Measurements from ENCODE around the gene PTPRQ. TPM values are rescaled to one million over a fixed set of nuclear protein-coding genes. Genes with fewer than 3 reads are reported as not detected.
"Not testable (repeated sequence)": the region's sequence is repeated elsewhere in the genome, so short reads cannot be mapped to it uniquely, and the experiment has no call there.

The PTPRQ gene
- total RNA-seq, 4 donors from 2014 or later = 1.8 to 12.8 (median 3.4) TPM

DNA sequence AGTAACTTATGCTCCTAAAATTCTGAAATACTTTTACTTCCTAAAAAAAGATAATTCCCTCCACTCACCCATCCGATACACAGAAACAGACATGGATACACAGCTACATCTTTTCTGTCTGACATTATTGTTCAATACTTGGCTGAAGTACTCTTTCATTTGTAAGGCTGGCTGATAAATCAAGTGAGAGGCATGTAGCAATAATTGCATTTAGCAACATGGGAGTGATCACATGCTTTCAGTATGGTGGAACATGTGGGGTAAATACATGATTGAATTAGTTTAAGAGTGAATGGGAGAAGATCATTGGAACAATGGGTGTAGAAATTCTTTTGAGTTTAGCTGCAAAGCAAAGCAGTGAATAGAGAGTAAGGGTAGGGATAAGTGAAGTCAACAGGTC lies 25.6 kb downstream of the PTPRQ start:
- no peaks in the 10 kb centered on the region for H3K27me3 ChIP-seq
- 88 to 89% methylated on average over 1 of the region's 1 CpG for WGBS, 2 donors
- DNase-seq (ENCODE audit: low spot score in 2 of 2) = no peak
- peaks cover 0 to 4% (median 0%) of the 10 kb centered on the region in 4 donors for H3K4me1 ChIP-seq
- H3K27ac ChIP-seq = no peak overlapping the region
- TF ChIP-seq CTCF (IDR thresholded peaks at IDR 0.05) = no peak
- TF ChIP-seq EP300 (IDR thresholded peaks at IDR 0.05) = no peak
- TF ChIP-seq POLR2A (IDR thresholded peaks at IDR 0.05) = no peak
- H3K4me3 ChIP-seq = no peak overlapping the region
- H3K9me3 ChIP-seq = no peaks in the 10 kb centered on the region
- no peaks in the 10 kb centered on the region for H3K36me3 ChIP-seq

- Histone ChIP-seq H3K27ac (no peak overlapping the region), H3K9me3 (no peaks in the 10 kb centered on the region), H3K4me1 (peaks cover 0 to 4% (median 0%) of the 10 kb centered on the region in 4 donors), H3K36me3 (no peaks in the 10 kb centered on the region), H3K27me3 (no peaks in the 10 kb centered on the region), H3K4me3 (no peak overlapping the region)
- WGBS, 2 donors = 84 to 100% methylated on average over 1 of the region's 1 CpG
- no peak for DNase-seq (ENCODE audit: low spot score in 2 of 2)
- TF ChIP-seq CTCF (IDR thresholded peaks at IDR 0.05) = no peak
- TF ChIP-seq POLR2A (IDR thresholded peaks at IDR 0.05) = no peak
- TF ChIP-seq EP300 (IDR thresholded peaks at IDR 0.05) = no peak
Measured at GRCh38 chr12:80470403-80470802, 26.4 kb downstream of the PTPRQ start.

GRCh38 chr12:80472236-80472635 lies 28.2 kb downstream of the PTPRQ start:
- TF ChIP-seq POLR2A (IDR thresholded peaks at IDR 0.05) = no peak
- TF ChIP-seq CTCF (IDR thresholded peaks at IDR 0.05) = no peak
- TF ChIP-seq EP300 (IDR thresholded peaks at IDR 0.05) = no peak

GRCh38 chr12:80472911-80473500 lies 29.0 kb downstream of the PTPRQ start:
- H3K36me3 ChIP-seq = no peaks in the 10 kb centered on the region
- 2 to 6% methylated on average over 4 of the region's 4 CpGs for WGBS, 2 donors
- no peaks in the 10 kb centered on the region for H3K9me3 ChIP-seq
- H3K4me3 ChIP-seq = no peak overlapping the region
- TF ChIP-seq CTCF (IDR thresholded peaks at IDR 0.05) = peak in 4 of 5 experiments; percentile 28 to 58 (median 49)
- TF ChIP-seq POLR2A (IDR thresholded peaks at IDR 0.05) = no peak
- H3K4me1 ChIP-seq = peaks cover 0 to 4% (median 0%) of the 10 kb centered on the region in 4 donors
- no peak for DNase-seq (ENCODE audit: low spot score in 2 of 2)
- no peaks in the 10 kb centered on the region for H3K27me3 ChIP-seq
- no peak overlapping the region for H3K27ac ChIP-seq

More at GRCh38 chr12:80472236-80472635, 28.2 kb downstream of the PTPRQ start:
- H3K36me3 ChIP-seq = no peaks in the 10 kb centered on the region
- H3K4me1 ChIP-seq = peaks cover 0 to 4% (median 0%) of the 10 kb centered on the region in 4 donors
- H3K27ac ChIP-seq = no peak overlapping the region
- H3K4me3 ChIP-seq = no peak overlapping the region
- no peaks in the 10 kb centered on the region for H3K9me3 ChIP-seq
- H3K27me3 ChIP-seq = no peaks in the 10 kb centered on the region
- no peak for DNase-seq (ENCODE audit: low spot score in 2 of 2)

DNA sequence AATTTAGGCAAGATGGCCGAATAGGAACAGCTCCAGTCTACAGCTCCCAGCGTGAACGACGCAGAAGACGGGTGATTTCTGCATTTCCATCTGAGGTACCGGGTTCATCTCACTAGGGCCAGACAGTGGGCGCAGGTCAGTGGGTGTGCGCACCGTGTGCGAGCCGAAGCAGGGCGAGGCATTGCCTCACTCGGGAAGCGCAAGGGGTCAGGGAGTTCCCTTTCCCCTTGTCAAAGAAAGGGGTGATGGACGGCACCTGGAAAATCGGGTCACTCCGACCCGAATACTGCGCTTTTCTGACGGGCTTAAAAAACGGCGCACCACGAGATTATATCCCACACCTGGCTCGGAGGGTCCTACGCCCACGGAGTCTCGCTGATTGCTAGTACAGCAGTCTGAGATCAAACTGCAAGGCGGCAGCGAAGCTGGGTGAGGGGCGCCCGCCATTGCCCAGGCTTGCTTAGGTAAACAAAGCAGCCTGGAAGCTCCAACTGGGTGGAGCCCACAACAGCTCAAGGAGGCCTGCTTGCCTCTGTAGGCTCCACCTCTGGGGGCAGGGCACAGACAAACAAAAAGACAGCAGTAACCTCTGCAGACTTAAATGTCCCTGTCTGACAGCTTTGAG lies 33.6 kb downstream of the PTPRQ start:
- H3K4me1 ChIP-seq; DNase-seq (ENCODE audit: low spot score in 2 of 2); H3K4me3 ChIP-seq; H3K9me3 ChIP-seq; H3K27me3 ChIP-seq; H3K27ac ChIP-seq; H3K36me3 ChIP-seq: not testable (repeated sequence)
- WGBS, 2 donors = 90 to 93% methylated on average over 31 of the region's 31 CpGs

All from tibial nerve (tissue), 4 donors.